H1 (cell line): ENCODE results near the gene AAK1. TPM values are rescaled to one million over a fixed set of nuclear protein-coding genes. Genes with fewer than 3 reads are reported as not detected.

Experiments
- ATF2 ChIP-seq: IDR thresholded peaks from 2 replicates; pipeline ENCODE4 v1.6.1; 2012; ENCODE audit warnings: low read length, inconsistent platforms
- CBX8 ChIP-seq: fragments of 300-800, 300-1000 bp; sonication (generic); IDR thresholded peaks from 2 replicates; pipeline ENCODE4 v1.7.1; 2016; ENCODE audit warnings: low read depth, low read length, borderline replicate concordance
- CEBPB ChIP-seq: IDR thresholded peaks from 2 replicates; pipeline ENCODE4 v1.6.1; 2012; ENCODE audit warnings: low read depth, low read length
- CHD7 ChIP-seq: fragments of 300-600 bp; sonication (generic); IDR thresholded peaks from 2 replicates; pipeline ENCODE4 v1.7.1; 2012; ENCODE audit warnings: low read length, moderate library complexity, mild to moderate bottlenecking, inconsistent platforms; ENCODE audit not compliant: insufficient replicate concordance
- GABPA ChIP-seq: IDR thresholded peaks from 2 replicates; pipeline ENCODE4 v1.6.1; 2011; ENCODE audit warnings: mild to moderate bottlenecking, low read length, moderate library complexity, borderline replicate concordance; ENCODE audit not compliant: insufficient read depth
- RFX5 ChIP-seq: IDR thresholded peaks from 2 replicates; pipeline ENCODE4 v1.6.1; 2011; ENCODE audit warnings: low read depth, low read length, improper control_type of control experiment, borderline replicate concordance
- SRF ChIP-seq: IDR thresholded peaks from 2 replicates; pipeline ENCODE4 v1.6.1; 2011; ENCODE audit warnings: mild to moderate bottlenecking, low read depth, low read length, moderate library complexity
- polyA plus RNA-seq, 7 experiments: library from polyadenylated mRNA; depleted of rRNA in 3 of 7; stranded (reverse) in 5 of 7; unstranded in 2 of 7; fragments of >200 nt in 5 of 7; fragments of 200-250 nt in 2 of 7; gene quantifications; 1 replicate in 5 of 7; 2 replicates in 1 of 7; 4 replicates in 1 of 7; pipeline versions ENCODE4 v1.2.1 to v1.2.3, GENCODE V29; 2011 to 2013; ENCODE audit warnings: missing spikeins in 2 of 7, mixed read lengths in 2 of 7
- total RNA-seq: library from RNA; stranded (reverse); fragmentation: NEBNext Ultra II Directional; extraction: Animal tissue kit (Norgen Biotek cat#: 25700); gene quantifications from 2 replicates; pipeline ENCODE4 v1.2.1, GENCODE V29; 2021

Gene AAK1
- total and polyA plus RNA-seq, 2 of the 8 experiments (the other 6 are each of a cell fraction or from before 2014, with no cell fraction given), result 10.0 to 40.5 TPM

- TF ChIP-seq CHD7, result no peak
- no peak for TF ChIP-seq RFX5
- TF ChIP-seq CEBPB, result no peak
- no peak for TF ChIP-seq GABPA
- no peak for TF ChIP-seq SRF
- TF ChIP-seq ATF2, result no peak
- no peak for TF ChIP-seq CBX8
- TF ChIP-seq, all 59 proteins: peak for 0
Measured at GRCh38 chr2:69494126-69494525, 149.4 kb downstream of the AAK1 start (continued).
